ENCODE data around the gene ZNF691.

DNA sequence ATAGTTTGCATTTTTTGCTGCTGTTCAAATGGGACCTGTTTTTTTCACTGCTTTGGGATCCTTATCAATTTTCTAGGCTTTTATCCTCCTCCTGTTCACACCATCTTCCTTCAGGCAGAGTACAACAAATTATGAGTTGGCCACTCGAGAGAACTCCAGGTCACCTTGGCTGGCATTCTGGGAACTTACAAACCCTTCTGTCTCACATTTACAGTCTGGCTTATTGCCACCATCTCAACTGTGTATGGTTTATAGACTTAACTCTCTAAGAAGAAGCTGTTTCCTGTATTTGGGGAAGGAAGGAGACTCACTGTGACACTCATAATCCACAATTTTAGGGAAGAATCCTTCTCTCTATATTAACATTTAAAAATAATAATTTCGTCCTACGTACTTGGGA, 5.4 kb upstream of the ZNF691 start:
- TF ChIP-seq, protein P1, sequence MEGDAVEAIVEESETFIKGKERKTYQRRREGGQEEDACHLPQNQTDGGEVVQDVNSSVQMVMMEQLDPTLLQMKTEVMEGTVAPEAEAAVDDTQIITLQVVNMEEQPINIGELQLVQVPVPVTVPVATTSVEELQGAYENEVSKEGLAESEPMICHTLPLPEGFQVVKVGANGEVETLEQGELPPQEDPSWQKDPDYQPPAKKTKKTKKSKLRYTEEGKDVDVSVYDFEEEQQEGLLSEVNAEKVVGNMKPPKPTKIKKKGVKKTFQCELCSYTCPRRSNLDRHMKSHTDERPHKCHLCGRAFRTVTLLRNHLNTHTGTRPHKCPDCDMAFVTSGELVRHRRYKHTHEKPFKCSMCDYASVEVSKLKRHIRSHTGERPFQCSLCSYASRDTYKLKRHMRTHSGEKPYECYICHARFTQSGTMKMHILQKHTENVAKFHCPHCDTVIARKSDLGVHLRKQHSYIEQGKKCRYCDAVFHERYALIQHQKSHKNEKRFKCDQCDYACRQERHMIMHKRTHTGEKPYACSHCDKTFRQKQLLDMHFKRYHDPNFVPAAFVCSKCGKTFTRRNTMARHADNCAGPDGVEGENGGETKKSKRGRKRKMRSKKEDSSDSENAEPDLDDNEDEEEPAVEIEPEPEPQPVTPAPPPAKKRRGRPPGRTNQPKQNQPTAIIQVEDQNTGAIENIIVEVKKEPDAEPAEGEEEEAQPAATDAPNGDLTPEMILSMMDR (IDR thresholded peaks at IDR 0.05) = no peak
- no peak for TF ChIP-seq POLR2A (IDR thresholded peaks at IDR 0.05)

All from testis (tissue), 2 donors.